GM12878 (cell line): ENCODE data around the gene TM6SF1. TPM values are rescaled to one million over a fixed set of nuclear protein-coding genes. Genes with fewer than 3 reads are reported as not detected.

Source experiments
- ATAC-seq: fragments of 200-7000 bp; cut with Tn5 transposase; 3 replicates; pipeline ENCODE4 v1.9.1; 2020; ENCODE audit warnings: mild to moderate bottlenecking, moderate library complexity
- BruUV-seq: library from RNA; stranded (reverse); fragments of 400-500 nt; replicated peaks from 2 replicates; lab custom pipeline; 2021; lab: Mats Ljungman, UMichigan
- CTCF ChIA-PET: fragments of 300-600 bp; sonication (Branson Sonifier 250); formaldehyde crosslinking; extraction: SDS; loops from one replicate; lab custom pipeline; 2021; ENCODE audit warnings: inconsistent platforms; lab: Yijun Ruan, JAX
- POLR2A ChIA-PET: fragments of 350-600 bp; formaldehyde crosslinking; extraction: SDS; loops from one replicate; lab custom pipeline; 2021; ENCODE audit warnings: inconsistent platforms; lab: Charles Lee
- RAD21 ChIA-PET: fragments of 300-600 bp; sonication (Branson Sonifier 250); formaldehyde crosslinking; loops from one replicate; lab custom pipeline; 2023; ENCODE audit warnings: antibody characterized with exemption; ENCODE audit not compliant: unreplicated experiment; lab: Charles Lee
- SMC1A ChIA-PET: fragments of 300-600 bp; sonication (Branson Sonifier 250); formaldehyde crosslinking; loops from one replicate; lab custom pipeline; 2023; ENCODE audit not compliant: unreplicated experiment, uncharacterized antibody; lab: Charles Lee
- DNase-seq: peaks from one replicate; pipeline ENCODE4 v3.0.0-alpha.2; 2011; ENCODE audit warnings: low read depth, low spot score
- FAIRE-seq: peaks from 3 replicates; lab custom pipeline; 2011; peaks lifted over from hg19 to GRCh38; lab: Jason Lieb, UNC
- H2AFZ ChIP-seq: 2 replicates; pipeline ENCODE4 v1.6.0; 2011; ENCODE audit warnings: low read depth, low read length, control low read depth; ENCODE audit not compliant: control insufficient read depth
- H3K27ac ChIP-seq: 2 replicates; pipeline ENCODE4 v1.5.1; 2011; ENCODE audit warnings: control low read depth; ENCODE audit not compliant: control insufficient read depth, insufficient read depth
- H3K27me3 ChIP-seq, 2 experiments: replicated peaks in 1 of 2; 2 replicates each; pipeline versions ENCODE4 v1.6.0 to v1.6.1; 2011; ENCODE audit warnings: low read length in 1 of 2; ENCODE audit not compliant: control insufficient read depth in 2 of 2, insufficient read depth in 2 of 2
- H3K36me3 ChIP-seq, 2 experiments: 2 replicates each; pipeline ENCODE4 v1.5.1; 2011; ENCODE audit warnings: low read length in 1 of 2; ENCODE audit not compliant: control insufficient read depth in 2 of 2, insufficient read depth in 2 of 2
- H3K4me1 ChIP-seq: 2 replicates; pipeline ENCODE4 v1.6.1; 2011; ENCODE audit warnings: mild to moderate bottlenecking, low read length, moderate library complexity, mixed read lengths; ENCODE audit not compliant: control insufficient read depth, insufficient read depth
- H3K4me2 ChIP-seq: 2 replicates; pipeline ENCODE4 v1.6.0; 2011; ENCODE audit warnings: control low read depth; ENCODE audit not compliant: control insufficient read depth, insufficient read depth
- H3K4me3 ChIP-seq: fragments of 200-600 bp; sonication (generic); 2 replicates; pipeline ENCODE4 v1.5.1; 2016
- H3K79me2 ChIP-seq: 2 replicates; pipeline ENCODE4 v1.6.0; 2011; ENCODE audit warnings: low read length; ENCODE audit not compliant: control insufficient read depth, insufficient read depth
- H3K9ac ChIP-seq: 2 replicates; pipeline ENCODE4 v1.8.0; 2011; ENCODE audit warnings: low read length, control low read depth, mixed read lengths; ENCODE audit not compliant: control insufficient read depth, insufficient read depth
- H3K9me3 ChIP-seq: replicated peaks from 3 replicates; pipeline ENCODE4 v1.5.1; 2011; ENCODE audit warnings: mild to moderate bottlenecking, low read length; ENCODE audit not compliant: control insufficient read depth, insufficient read depth
- H4K20me1 ChIP-seq: 2 replicates; pipeline ENCODE4 v1.6.0; 2011; ENCODE audit not compliant: control insufficient read depth, insufficient read depth
- CEBPB ChIP-seq, 2 experiments: fragments of 150-350 bp in 1 of 2; IDR thresholded peaks; 2 replicates each; pipeline ENCODE4 v1.6.1; 2012 to 2014; ENCODE audit warnings: low read depth in 2 of 2, low read length in 2 of 2, borderline replicate concordance in 1 of 2, inconsistent platforms in 1 of 2
- HDAC2 ChIP-seq: fragments of 200-600 bp; sonication (generic); IDR thresholded peaks from 2 replicates; pipeline ENCODE4 v1.6.1; 2017
- HDGF ChIP-seq: fragments of 450-650 bp; IDR thresholded peaks from 2 replicates; pipeline ENCODE4 v1.6.1; 2016; ENCODE audit warnings: antibody characterized with exemption
- JUND ChIP-seq: IDR thresholded peaks from 2 replicates; pipeline ENCODE4 v1.6.1; 2012; ENCODE audit warnings: low read depth, mild to moderate bottlenecking, low read length, improper control_type of control experiment, moderate library complexity
- NFYA ChIP-seq: IDR thresholded peaks from 2 replicates; pipeline ENCODE4 v1.6.1; 2011; ENCODE audit warnings: low read depth, mild to moderate bottlenecking, low read length, improper control_type of control experiment, borderline replicate concordance
- RBBP5 ChIP-seq: fragments of 200-600 bp; sonication (generic); conservative IDR thresholded peaks from 2 replicates; pipeline ENCODE4 v1.6.1; 2016
- SREBF2 ChIP-seq: IDR thresholded peaks from 2 replicates; pipeline ENCODE4 v1.6.1; 2012; ENCODE audit warnings: mild to moderate bottlenecking, low read length
- WGBS: methylation state at CpG from one replicate; pipeline ENCODE4 v1.1.6; 2016; ENCODE audit warnings: low lambda C conversion rate; ENCODE audit not compliant: insufficient replicate concordance, insufficient coverage; ENCODE audit errors: missing lambda C conversion rate; 5-methylcytosine and 5-hydroxymethylcytosine counted together
- in situ Hi-C: fragments of 300-500 bp; cut with MboI; formaldehyde crosslinking; loops from 9 replicates; pipeline ENCODE4 v1.14.3; 2018; ENCODE audit warnings: mixed read lengths
- intact Hi-C: fragments of 100-400 bp; cut with micrococcal nuclease; formaldehyde crosslinking; loops from one replicate; pipeline ENCODE4 v1.14.2; 2022; ENCODE audit not compliant: unreplicated experiment
- polyA plus RNA-seq, 11 experiments: library from polyadenylated mRNA; depleted of rRNA in 4 of 11; unstranded in 6 of 11; stranded (reverse) in 5 of 11; fragments of >200 nt; fragmentation: Nextera tagmentation in 4 of 11; fragmentation: Illumina TruSeq in 1 of 11; extraction: Ambion mirVana in 4 of 11; extraction: Trizol in 1 of 11; gene quantifications; 1 replicate in 1 of 11; 2 replicates in 10 of 11; pipeline versions ENCODE4 v1.2.1 to v1.2.3, GENCODE V29; 2011 to 2016; ENCODE audit warnings: inconsistent platforms in 2 of 11, missing spikeins in 2 of 11, low read depth in 1 of 11
- total RNA-seq, 4 experiments: library from RNA; depleted of rRNA in 3 of 4; stranded (reverse); fragments of >200 nt in 3 of 4; fragmentation: Illumina TruSeq in 1 of 4; extraction: Trizol in 1 of 4; gene quantifications; 2 replicates each; pipeline versions ENCODE4 v1.2.1 to v1.2.3, GENCODE V29; 2013 to 2021
- TF ChIP-seq, protein P1 (sequence below): IDR thresholded peaks from 2 replicates; pipeline ENCODE4 v1.6.1; 2012; ENCODE audit warnings: improper control_type of control experiment, low read depth, low read length; ENCODE audit not compliant: insufficient replicate concordance
- TF ChIP-seq, protein P2 (sequence below): IDR thresholded peaks from 2 replicates; pipeline ENCODE4 v1.6.1; 2011; ENCODE audit warnings: low read depth, mild to moderate bottlenecking, low read length, moderate library complexity, borderline replicate concordance; ENCODE audit errors: extremely low read depth
- TF ChIP-seq, protein P3 (sequence below): fragments of 450-650 bp; IDR thresholded peaks from 2 replicates; pipeline ENCODE4 v1.6.1; 2014; ENCODE audit warnings: mild to moderate bottlenecking
- TF ChIP-seq, protein P4 (sequence below): IDR thresholded peaks from 2 replicates; pipeline ENCODE4 v1.6.1; 2012; ENCODE audit warnings: low read length, inconsistent platforms
- TF ChIP-seq, protein P5 (sequence below): fragments of 450-650 bp; conservative IDR thresholded peaks from 2 replicates; pipeline ENCODE4 v1.6.1; 2017; ENCODE audit warnings: mild to moderate bottlenecking, moderate library complexity

The TM6SF1 gene
- total and polyA plus RNA-seq, 10 of the 15 experiments (the other 5 are each of a cell fraction or from before 2014, with no cell fraction given) = 0.56 to 2.7 (median 1.2) TPM

DNA sequence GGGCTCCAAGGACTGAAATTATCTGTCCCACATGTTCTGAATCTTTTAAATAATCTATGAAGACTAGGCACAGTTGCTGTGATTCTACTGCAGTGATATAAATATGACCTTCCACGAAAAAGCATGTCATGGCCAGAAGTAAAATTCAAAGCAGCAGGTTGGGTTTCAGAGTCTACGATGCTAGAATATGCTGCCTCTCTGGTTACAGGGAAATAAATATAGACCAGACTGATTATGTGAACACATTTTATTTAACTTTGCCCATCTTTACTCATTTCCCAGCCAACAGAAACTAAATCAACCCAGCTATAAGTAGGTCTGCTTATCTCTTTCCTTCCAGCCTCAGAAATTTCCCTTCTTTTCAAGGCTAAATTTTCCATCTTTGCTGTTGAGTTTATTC is 19.9 kb upstream of the TM6SF1 start (continued):
- TF ChIP-seq, protein P1, sequence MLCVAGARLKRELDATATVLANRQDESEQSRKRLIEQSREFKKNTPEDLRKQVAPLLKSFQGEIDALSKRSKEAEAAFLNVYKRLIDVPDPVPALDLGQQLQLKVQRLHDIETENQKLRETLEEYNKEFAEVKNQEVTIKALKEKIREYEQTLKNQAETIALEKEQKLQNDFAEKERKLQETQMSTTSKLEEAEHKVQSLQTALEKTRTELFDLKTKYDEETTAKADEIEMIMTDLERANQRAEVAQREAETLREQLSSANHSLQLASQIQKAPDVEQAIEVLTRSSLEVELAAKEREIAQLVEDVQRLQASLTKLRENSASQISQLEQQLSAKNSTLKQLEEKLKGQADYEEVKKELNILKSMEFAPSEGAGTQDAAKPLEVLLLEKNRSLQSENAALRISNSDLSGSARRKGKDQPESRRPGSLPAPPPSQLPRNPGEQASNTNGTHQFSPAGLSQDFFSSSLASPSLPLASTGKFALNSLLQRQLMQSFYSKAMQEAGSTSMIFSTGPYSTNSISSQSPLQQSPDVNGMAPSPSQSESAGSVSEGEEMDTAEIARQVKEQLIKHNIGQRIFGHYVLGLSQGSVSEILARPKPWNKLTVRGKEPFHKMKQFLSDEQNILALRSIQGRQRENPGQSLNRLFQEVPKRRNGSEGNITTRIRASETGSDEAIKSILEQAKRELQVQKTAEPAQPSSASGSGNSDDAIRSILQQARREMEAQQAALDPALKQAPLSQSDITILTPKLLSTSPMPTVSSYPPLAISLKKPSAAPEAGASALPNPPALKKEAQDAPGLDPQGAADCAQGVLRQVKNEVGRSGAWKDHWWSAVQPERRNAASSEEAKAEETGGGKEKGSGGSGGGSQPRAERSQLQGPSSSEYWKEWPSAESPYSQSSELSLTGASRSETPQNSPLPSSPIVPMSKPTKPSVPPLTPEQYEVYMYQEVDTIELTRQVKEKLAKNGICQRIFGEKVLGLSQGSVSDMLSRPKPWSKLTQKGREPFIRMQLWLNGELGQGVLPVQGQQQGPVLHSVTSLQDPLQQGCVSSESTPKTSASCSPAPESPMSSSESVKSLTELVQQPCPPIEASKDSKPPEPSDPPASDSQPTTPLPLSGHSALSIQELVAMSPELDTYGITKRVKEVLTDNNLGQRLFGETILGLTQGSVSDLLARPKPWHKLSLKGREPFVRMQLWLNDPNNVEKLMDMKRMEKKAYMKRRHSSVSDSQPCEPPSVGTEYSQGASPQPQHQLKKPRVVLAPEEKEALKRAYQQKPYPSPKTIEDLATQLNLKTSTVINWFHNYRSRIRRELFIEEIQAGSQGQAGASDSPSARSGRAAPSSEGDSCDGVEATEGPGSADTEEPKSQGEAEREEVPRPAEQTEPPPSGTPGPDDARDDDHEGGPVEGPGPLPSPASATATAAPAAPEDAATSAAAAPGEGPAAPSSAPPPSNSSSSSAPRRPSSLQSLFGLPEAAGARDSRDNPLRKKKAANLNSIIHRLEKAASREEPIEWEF = no peak
- TF ChIP-seq CEBPB (IDR thresholded peaks at IDR 0.05; ENCODE audit: borderline replicate concordance in 1 of 2, low read depth in 2 of 2, low read length in 2 of 2) (no peak), JUND (no peak), SREBF2 (no peak), NFYA (no peak), HDGF (no peak)
- TF ChIP-seq, protein P2, sequence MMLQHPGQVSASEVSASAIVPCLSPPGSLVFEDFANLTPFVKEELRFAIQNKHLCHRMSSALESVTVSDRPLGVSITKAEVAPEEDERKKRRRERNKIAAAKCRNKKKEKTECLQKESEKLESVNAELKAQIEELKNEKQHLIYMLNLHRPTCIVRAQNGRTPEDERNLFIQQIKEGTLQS = no peak

DNA sequence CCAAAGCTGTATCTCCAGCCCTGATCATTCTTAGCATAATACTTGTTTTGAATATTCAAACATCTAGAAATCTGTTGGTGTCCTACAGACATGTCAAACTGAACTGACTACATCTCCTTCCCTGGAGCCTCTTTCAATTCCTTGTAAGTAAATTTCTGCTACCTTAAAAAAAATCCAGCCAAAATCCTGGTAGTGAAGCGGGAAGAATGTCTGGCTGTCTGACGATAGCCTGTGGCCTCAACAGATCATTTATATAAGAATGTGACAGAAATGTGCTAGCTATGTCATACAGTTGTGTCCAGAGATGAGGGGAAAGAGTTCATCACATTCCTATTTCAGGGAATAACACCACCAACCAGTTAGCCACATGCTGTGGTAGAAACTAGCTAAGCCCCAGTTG is 18.6 kb upstream of the TM6SF1 start:
- 73% methylated on average over 2 of the region's 2 CpGs for WGBS
- in situ Hi-C loops = no loop called here
- H3K27ac ChIP-seq = no peak overlapping the region
- no peaks in the 10 kb centered on the region for H3K36me3 ChIP-seq
- no peak for FAIRE-seq
- no peak overlapping the region for H3K4me3 ChIP-seq
- H3K27me3 ChIP-seq = no peaks in the 10 kb centered on the region; a peak in 1 of 4 replicates
- ChIA-PET CTCF (no interaction called here), SMC1A (no interaction called here), RAD21 (no interaction called here), POLR2A (no interaction called here)
- intact Hi-C loops = no loop called here
- no peak for DNase-seq
- no peak overlapping the region for H3K4me2 ChIP-seq
- BruUV-seq = no TSS peak
- H3K9me3 ChIP-seq = no peaks in the 10 kb centered on the region
- no peak overlapping the region for H3K9ac ChIP-seq
- ATAC-seq = no peak
- H3K79me2 ChIP-seq = no peaks in the 10 kb centered on the region
- no peaks in the 10 kb centered on the region for H4K20me1 ChIP-seq
- no peak overlapping the region for H2AFZ ChIP-seq
- peaks cover 6% of the 10 kb centered on the region for H3K4me1 ChIP-seq
- TF ChIP-seq, protein P3, sequence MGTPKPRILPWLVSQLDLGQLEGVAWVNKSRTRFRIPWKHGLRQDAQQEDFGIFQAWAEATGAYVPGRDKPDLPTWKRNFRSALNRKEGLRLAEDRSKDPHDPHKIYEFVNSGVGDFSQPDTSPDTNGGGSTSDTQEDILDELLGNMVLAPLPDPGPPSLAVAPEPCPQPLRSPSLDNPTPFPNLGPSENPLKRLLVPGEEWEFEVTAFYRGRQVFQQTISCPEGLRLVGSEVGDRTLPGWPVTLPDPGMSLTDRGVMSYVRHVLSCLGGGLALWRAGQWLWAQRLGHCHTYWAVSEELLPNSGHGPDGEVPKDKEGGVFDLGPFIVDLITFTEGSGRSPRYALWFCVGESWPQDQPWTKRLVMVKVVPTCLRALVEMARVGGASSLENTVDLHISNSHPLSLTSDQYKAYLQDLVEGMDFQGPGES = no peak
- TF ChIP-seq RBBP5 (no peak), HDAC2 (no peak)
- TF ChIP-seq, protein P4, sequence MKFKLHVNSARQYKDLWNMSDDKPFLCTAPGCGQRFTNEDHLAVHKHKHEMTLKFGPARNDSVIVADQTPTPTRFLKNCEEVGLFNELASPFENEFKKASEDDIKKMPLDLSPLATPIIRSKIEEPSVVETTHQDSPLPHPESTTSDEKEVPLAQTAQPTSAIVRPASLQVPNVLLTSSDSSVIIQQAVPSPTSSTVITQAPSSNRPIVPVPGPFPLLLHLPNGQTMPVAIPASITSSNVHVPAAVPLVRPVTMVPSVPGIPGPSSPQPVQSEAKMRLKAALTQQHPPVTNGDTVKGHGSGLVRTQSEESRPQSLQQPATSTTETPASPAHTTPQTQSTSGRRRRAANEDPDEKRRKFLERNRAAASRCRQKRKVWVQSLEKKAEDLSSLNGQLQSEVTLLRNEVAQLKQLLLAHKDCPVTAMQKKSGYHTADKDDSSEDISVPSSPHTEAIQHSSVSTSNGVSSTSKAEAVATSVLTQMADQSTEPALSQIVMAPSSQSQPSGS = no peak
- TF ChIP-seq, protein P5, sequence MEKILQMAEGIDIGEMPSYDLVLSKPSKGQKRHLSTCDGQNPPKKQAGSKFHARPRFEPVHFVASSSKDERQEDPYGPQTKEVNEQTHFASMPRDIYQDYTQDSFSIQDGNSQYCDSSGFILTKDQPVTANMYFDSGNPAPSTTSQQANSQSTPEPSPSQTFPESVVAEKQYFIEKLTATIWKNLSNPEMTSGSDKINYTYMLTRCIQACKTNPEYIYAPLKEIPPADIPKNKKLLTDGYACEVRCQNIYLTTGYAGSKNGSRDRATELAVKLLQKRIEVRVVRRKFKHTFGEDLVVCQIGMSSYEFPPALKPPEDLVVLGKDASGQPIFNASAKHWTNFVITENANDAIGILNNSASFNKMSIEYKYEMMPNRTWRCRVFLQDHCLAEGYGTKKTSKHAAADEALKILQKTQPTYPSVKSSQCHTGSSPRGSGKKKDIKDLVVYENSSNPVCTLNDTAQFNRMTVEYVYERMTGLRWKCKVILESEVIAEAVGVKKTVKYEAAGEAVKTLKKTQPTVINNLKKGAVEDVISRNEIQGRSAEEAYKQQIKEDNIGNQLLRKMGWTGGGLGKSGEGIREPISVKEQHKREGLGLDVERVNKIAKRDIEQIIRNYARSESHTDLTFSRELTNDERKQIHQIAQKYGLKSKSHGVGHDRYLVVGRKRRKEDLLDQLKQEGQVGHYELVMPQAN = no peak
